GM18951 (cell line): ENCODE results near the gene HMGN1.

Experiments
- POLR2A ChIP-seq: IDR thresholded peaks from 4 replicates; pipeline ENCODE4 v1.6.1; 2011; ENCODE audit warnings: mild to moderate bottlenecking; ENCODE audit not compliant: insufficient read length, insufficient read depth; ENCODE audit errors: extremely low read depth
- in situ Hi-C: fragments of 300-500 bp; cut with MboI; formaldehyde crosslinking; loops from one replicate; pipeline ENCODE4 v1.12.0; 2022; ENCODE audit warnings: low sequenced_read_pairs, mixed read lengths, inconsistent platforms; ENCODE audit not compliant: unreplicated experiment

Gene HMGN1

DNA sequence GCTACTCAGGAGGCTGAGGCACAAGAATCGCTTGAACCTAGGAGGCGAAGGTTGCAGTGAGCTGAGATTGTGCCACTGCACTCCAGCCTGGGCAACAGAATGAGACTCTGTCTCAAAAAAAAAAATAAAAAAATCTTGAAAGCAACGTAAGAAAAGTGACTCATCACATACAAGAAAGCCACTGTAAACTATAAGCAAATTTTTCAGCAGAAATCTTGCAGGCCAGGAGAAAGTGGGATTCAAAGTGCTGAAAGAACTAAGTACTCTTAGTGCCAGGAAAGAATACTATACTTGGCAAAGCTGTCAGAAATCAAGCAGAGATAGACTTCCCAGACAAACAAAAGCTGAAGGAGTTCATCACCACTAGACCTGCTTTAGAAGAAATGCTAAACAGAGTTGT lies 4.4 kb upstream of the HMGN1 start:
- no peak for TF ChIP-seq POLR2A
- in situ Hi-C loops, result no loop called here

DNA sequence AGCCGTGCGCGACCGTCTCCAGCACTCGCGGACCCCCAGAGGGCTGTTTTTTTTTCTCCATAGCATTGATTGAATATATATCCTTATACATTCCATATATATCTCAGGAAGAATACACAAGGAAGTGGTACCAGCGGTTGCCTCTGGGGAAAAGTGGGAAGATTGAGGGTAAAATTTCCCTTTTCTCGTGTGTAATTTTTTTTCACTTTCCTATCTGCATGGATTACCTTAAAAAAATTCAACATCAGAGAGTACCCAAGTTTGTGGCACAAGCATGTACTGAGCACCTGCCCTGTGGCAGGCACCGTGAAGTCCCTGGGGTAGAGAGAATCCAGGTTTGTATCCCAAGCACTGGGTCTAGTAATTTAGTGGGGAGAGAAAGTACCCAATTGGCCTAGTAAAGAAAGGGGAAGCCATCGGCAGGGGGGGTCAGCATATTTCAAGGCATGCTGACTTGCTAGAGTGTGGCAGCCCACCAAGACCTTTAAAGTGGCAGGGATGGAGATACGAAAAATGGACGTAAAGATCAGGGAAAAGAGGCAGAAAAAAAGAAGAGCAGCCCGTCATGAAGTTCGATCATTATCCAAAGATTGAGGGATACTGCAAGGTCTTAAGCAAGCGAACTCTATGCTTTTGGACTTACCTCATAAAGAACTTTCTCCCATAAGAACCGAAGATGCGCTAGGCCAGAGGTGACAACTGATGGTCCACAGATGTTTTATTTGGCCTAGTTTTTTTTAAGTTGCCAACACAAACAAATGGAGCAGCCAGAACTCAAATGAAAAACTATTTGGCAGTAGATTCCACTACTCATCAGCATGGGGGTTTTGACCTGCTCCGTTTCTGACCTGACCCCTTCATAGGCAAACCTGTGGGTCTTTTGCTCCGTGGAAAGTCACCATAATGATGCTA lies 1.5 kb upstream of the HMGN1 start:
- in situ Hi-C loops, result no loop called here
- no peak for TF ChIP-seq POLR2A

- in situ Hi-C loops, result no loop called here
- peak; percentile 73 for TF ChIP-seq POLR2A
Measured at GRCh38 chr21:39349211-39350093, 564 bp upstream of the HMGN1 start.

DNA sequence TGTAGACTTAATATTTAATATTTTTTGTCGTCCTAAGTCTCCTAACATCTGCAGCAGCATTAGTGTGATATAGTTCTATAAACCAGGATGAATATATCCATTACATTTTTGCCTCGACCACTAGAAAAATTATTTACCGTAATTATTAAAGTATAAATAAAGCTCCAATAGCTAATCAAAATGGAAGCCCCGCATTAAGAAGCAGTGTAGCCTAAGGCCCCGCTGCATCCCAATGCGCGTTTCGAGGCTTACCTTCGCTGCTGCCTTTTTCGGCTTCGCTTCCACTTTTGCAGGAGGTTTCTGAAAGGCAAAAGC lies 891 bp downstream of the HMGN1 start:
- TF ChIP-seq POLR2A, result no peak

GRCh38 chr21:39347537-39347936 lies 1.4 kb downstream of the HMGN1 start:
- in situ Hi-C loops, result no loop called here
- TF ChIP-seq POLR2A, result no peak

More for the DNA sequence above, 891 bp downstream of the HMGN1 start:
- in situ Hi-C loops, result no loop called here

DNA sequence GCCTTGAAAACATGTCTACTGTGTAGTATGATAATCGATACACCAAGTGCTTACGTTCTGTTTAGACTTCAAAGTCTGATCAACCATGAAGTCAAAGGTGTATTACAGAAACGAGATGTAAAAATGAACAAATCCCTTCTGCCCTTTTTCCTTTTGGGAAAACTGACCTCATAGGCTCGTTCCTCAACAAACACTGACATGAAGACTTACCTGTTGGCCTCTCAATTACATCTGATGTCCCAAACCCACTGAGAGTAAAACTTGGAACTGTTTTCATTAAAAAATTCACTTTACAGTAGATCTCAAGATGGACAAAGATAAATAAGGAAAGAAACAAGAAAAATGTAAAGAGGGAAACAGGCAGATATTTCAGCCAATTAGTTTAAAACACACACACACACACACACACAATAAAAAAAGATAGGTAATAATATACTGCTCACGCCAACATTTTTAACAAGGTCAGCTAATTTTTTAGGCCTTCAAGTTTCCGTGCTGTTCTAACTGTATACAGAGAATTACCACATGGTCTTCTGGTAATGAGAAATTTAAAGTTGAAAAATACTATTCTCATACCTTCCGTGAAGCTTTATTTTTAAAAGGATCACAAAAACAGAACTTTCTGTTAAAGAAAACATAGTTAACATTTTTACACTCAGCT lies 2.1 kb downstream of the HMGN1 start:
- in situ Hi-C loops, result no loop called here
- TF ChIP-seq POLR2A, result no peak

GRCh38 chr21:39346206-39346605 lies 2.7 kb downstream of the HMGN1 start:
- TF ChIP-seq POLR2A, result no peak
- in situ Hi-C loops, result no loop called here

GRCh38 chr21:39345440-39345839 lies 3.4 kb downstream of the HMGN1 start:
- in situ Hi-C loops, result no loop called here
- TF ChIP-seq POLR2A, result no peak

DNA sequence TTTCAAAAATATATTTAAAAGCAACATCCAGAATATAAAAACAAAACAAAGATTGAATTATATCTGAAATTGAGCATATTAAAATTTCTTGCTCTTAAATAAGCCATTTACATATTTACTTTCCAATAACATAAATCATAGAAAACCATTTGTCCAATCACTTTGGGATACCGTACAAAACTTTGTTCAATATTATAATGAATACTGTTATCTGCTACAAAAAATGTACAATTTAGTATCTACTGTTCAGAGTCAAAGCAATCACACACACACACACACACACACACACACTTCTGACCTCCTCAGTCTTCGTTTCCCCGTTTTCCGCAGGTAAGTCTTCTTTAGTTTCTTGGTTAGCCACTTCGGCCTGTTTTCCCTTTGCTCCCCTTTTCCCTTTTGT lies 4.0 kb downstream of the HMGN1 start:
- TF ChIP-seq POLR2A, result no peak
- in situ Hi-C loops, result no loop called here

DNA sequence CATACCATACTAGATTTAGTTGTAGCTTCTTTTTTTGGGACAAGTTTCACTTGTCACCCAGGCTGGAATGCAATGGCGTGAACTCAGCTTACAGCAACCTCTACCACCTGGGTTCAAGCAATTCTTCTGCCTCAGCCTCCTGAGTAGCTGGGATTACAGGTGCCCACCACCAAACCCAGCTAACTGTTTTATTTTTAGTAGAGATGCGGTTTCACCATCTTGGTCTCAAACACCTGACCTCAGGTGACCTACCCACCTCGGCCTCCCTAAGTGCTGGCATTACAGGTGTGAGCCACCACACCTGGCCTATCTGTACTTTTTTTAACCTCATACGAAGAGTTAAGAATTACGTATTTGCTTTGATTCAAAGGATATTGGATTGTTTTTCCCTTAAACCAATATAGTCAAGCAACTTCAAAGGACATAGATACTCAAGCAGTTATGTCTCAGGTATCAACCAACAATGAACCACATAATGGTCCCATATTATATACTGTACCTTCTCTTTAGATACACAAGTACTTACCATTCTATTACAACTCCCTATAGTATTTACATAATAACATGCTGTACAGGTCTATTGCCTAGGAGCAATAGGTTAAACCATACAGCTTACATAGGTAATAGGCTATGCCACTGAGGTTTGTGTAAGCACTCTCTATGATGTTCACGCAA lies 7.5 kb downstream of the HMGN1 start:
- TF ChIP-seq POLR2A, result no peak
- in situ Hi-C loops, result no loop called here

DNA sequence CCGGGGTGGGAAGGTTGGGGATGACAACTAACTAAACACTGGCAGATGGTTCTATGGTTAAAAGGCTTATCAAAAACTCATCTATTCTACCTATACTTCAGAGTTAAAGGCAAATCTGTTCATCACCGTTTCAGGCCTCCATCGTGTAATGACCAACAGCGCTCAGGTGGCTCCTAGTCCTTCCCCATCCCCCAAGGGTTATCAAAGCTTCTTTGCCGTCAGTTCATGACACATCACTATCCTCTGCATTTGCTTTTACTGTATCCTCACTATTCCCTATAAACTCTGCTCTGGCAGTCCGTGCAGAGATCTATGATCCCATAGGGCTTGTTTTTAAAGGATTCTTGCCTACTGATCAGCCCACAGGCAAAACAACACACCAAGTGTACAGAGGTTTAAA lies 8.2 kb downstream of the HMGN1 start:
- in situ Hi-C loops, result no loop called here

GRCh38 chr21:39339231-39339630 lies 9.7 kb downstream of the HMGN1 start:
- in situ Hi-C loops, result no loop called here
- TF ChIP-seq POLR2A, result no peak

More for the DNA sequence above, 8.2 kb downstream of the HMGN1 start:
- TF ChIP-seq POLR2A, result no peak
